GM12873 (cell line): Measurements from ENCODE around the gene ZFAND2B.

ENCODE experiments used
- TF ChIP-seq, protein P1 (sequence below): IDR thresholded peaks from 2 replicates; pipeline ENCODE4 v1.5.1; 2012; ENCODE audit warnings: low read depth, mild to moderate bottlenecking, moderate library complexity, low read length, control low read depth; ENCODE audit not compliant: insufficient read depth; ENCODE audit errors: missing control alignments

ZFAND2B gene

DNA sequence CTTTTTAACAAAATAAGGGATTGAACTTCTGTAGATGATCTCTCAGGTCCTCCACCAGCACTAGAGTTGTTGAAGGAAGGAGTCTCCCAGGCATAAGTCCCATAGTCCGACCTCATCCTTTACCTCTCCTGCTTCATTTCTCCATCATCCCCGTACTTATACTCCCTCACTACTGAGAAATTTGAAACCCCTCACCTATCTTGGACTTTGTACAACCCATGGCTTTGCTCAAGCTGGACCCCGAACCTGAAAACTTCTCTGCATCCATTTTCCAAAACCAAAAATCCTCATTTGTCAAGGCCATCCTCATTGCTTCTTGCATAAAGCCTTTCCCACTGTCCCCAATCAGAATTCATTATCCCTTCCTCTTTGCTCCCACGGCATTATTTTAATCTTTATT, 45.5 kb upstream of the ZFAND2B start:
- TF ChIP-seq, protein P1, sequence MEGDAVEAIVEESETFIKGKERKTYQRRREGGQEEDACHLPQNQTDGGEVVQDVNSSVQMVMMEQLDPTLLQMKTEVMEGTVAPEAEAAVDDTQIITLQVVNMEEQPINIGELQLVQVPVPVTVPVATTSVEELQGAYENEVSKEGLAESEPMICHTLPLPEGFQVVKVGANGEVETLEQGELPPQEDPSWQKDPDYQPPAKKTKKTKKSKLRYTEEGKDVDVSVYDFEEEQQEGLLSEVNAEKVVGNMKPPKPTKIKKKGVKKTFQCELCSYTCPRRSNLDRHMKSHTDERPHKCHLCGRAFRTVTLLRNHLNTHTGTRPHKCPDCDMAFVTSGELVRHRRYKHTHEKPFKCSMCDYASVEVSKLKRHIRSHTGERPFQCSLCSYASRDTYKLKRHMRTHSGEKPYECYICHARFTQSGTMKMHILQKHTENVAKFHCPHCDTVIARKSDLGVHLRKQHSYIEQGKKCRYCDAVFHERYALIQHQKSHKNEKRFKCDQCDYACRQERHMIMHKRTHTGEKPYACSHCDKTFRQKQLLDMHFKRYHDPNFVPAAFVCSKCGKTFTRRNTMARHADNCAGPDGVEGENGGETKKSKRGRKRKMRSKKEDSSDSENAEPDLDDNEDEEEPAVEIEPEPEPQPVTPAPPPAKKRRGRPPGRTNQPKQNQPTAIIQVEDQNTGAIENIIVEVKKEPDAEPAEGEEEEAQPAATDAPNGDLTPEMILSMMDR: no peak

DNA sequence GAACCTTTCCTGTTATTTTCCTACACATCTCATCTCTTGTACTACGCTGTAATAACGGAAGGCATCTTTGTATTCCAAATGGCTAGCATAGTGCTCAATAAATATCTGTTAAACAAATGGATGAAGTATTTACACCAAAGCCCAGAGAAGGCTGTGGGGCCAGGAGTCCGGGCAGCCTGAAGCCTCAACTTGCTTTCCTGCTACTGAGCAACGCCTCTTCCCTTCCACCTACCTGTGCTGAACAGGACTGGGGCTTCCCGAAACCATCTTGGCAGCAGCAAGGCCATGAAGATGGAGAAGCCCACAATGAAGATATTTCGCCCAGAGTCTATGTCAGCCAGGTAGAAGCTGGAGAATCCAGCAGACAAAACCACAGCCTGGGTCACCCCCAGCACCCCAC, 43.4 kb upstream of the ZFAND2B start:
- TF ChIP-seq, protein P1: no peak

DNA sequence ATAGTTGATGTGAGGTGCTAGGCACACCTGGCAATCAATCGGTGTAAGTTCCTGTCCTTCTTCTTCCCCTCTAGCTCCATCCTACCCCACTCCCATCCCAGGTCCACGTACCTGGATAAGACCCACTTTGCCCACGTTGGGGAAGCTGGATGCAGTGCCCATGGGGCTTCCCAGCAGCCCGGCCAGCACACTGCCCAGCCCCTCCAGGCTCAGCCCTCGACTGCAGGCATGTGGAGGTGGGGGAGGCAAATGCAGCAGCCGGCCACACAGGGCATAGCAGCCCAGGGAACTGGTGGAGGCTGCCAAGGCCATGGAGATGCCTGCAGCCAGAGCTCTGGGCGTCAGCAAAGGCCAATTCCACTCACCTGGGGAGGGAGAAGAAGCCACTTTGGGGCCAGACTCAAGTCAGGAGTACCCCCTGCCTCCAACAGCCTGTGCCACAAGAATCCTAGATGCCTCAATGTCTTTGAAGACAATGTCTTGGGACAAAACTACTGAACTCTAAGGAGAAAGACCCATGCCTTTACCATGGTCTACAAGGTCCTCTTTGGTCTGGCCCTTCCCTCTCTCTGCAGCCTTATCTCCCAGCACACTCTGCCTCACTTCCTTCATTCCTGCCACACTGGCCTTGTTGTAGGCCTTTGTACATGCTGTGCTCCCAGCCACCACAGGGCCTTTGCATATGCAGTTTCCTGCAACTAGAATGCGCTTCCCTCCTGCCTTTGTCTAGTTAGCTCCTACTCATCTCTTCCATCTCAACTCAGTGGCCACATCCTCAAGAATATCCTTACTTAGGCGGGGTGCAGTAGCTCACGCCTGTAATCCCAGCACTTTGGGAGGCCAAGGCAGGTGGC, 41.3 kb upstream of the ZFAND2B start:
- TF ChIP-seq, protein P1: no peak

DNA sequence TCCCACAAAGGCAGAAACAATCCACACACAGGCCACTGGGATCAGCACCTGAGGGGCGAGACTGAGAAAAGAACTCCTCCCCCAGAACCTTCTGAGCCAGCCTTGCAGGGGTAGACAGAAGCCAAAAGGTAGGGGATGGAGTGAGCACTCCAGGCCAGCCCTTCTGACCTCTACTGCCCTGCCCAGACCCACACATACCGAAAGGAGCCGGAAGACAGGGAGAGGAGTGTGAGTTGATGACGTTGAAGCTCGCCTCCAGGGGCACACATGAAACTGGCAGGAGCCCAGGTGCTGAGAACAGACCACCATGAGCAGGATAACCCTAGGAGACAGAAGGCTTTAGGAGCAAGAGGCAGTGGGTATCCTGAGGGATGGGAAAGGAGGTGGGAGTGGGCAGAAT, 38.6 kb upstream of the ZFAND2B start:
- TF ChIP-seq, protein P1: no peak

DNA sequence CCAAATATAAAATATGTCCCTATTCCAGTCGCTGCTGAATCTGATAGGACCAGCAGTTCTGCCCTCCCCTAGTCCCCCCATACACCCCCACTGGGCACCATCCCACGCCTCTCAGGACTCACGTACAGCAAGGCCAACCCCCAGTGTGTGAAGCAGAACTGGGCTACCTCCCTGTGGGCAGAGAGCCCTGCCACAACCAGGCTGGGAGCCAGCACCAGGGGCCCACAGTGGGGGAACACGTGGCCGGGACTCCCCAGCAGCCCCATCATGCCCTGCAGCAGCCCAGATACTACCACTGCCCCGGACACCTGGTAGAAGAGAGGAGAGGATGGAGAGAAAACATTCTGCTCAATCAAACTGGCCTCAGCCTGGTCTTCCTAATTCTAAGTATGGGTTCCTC, 38.1 kb upstream of the ZFAND2B start:
- TF ChIP-seq, protein P1: no peak

DNA sequence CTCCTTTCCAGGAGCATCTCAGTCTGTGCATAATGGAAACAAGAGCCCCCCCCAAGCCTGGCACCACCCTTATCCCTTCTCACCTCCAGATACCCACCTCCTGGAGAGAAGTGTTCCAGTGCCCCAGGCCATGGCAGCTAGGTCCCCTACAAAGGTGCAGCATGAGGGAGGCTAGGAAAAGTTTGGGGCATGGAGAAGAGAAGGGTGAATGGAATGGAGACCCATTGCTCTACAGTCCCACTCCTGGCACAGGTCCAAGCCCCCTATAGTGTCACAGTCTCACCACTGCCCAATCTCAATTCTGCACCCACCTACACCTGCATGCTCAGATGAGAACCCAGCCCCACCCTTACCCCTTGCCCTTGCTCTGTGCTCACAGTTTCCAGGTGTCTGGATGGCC, 37.6 kb upstream of the ZFAND2B start:
- TF ChIP-seq, protein P1: no peak

DNA sequence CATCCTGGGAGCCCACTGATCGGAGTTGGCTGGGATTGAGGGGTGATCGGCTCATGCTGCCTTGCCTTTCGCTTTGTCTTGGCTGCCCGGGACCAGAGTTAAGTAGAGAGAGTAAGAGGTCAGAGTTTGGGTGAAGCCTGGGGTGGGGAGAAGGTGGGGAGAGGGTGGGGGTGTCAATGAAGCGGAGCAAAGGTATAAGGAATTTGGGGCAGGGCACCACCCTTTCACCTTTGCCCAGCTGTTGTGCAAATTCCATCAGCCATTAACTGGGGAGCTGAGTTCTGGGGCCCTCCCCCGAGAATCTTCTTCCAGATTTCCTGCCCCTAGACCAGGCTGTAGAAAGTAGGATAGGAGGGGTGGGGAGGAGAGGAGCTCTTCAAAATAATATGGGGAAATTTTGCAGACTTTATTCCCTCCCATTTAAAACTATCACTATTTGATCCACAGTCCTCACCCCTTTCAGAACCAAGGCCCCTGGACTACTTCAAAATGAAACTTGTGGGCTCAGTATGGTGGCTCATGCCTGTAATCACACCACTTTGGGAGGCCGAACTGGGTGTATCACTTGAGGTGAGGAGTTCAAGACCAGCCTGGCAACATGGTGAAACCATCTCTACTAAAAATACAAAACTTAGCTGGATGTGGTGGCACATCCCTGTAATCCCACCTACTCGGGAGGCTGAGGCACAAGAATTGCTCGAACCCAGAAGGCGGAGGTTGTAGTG, 36.5 kb upstream of the ZFAND2B start, which contains the start of gene SLC23A3:
SLC23A3 (minus strand) TSS at position 100 of the 725 bp plus-strand sequence; CDS start at position 55, 45 bp downstream.
- TF ChIP-seq, protein P1: no peak
